Upper lobe of left lung (tissue), 6 donors: ENCODE data around the gene CALR3. TPM values are rescaled to one million over a fixed set of nuclear protein-coding genes. Genes with fewer than 3 reads are reported as not detected.

Source experiments
- ATAC-seq, 2 donors: fragments of 200-7000 bp; cut with Tn5 transposase; one replicate each; pipeline ENCODE4 v1.9.1; 2022; ENCODE audit warnings: mild to moderate bottlenecking in 2 of 2, moderate library complexity in 2 of 2; ENCODE audit not compliant: low FRiP score in 2 of 2
- DNase-seq, 2 donors: peaks; one replicate each; pipeline ENCODE4 v3.0.0-alpha.2; 2019 to 2020
- H3K27ac ChIP-seq, 4 donors: fragments of 200-600 bp; sonication (generic); one replicate each; pipeline ENCODE4 v1.5.1; 2016 to 2019
- H3K27me3 ChIP-seq, 4 donors: fragments of 200-600 bp; sonication (generic); one replicate each; pipeline ENCODE4 v1.5.1; 2017 to 2019
- H3K36me3 ChIP-seq, 4 donors: fragments of 200-600 bp; sonication (generic); one replicate each; pipeline ENCODE4 v1.5.1; 2016 to 2019
- H3K4me1 ChIP-seq, 4 donors: fragments of 200-600 bp; sonication (generic); one replicate each; pipeline ENCODE4 v1.5.1; 2018 to 2019
- H3K4me3 ChIP-seq, 4 donors: fragments of 200-600 bp; sonication (generic); one replicate each; pipeline ENCODE4 v1.5.1; 2017 to 2019; ENCODE audit warnings: mild to moderate bottlenecking in 2 of 4, moderate library complexity in 1 of 4
- H3K9me3 ChIP-seq, 4 donors: fragments of 200-600 bp; sonication (generic); one replicate each; pipeline ENCODE4 v1.5.1; 2018 to 2019
- CTCF ChIP-seq, 6 experiments: fragments of 450-650 bp in 4 of 6; fragments of 200-600 bp in 2 of 6; sonication (generic) in 2 of 6; IDR thresholded peaks; one replicate each; pipeline ENCODE4 v1.5.1; 2016 to 2019; ENCODE audit warnings: antibody characterized with exemption in 6 of 6
- EP300 ChIP-seq, 4 donors: sonication (generic); formaldehyde crosslinking; IDR thresholded peaks; one replicate each; pipeline ENCODE4 v1.5.1; 2017; ENCODE audit warnings: antibody characterized with exemption in 4 of 4, control low read depth in 2 of 4
- POLR2A ChIP-seq, 4 donors: fragments of 450-650 bp; IDR thresholded peaks; one replicate each; pipeline ENCODE4 v1.5.1; 2016 to 2017; ENCODE audit warnings: antibody characterized with exemption in 4 of 4, mild to moderate bottlenecking in 2 of 4
- POLR2AphosphoS5 ChIP-seq, 2 donors: sonication (generic); formaldehyde crosslinking; IDR thresholded peaks; one replicate each; pipeline ENCODE4 v1.5.1; 2017; ENCODE audit warnings: antibody characterized with exemption in 2 of 2
- WGBS, 2 donors: methylation state at CpG; one replicate each; pipeline ENCODE4 v1.1.5; 2017 to 2018; 5-methylcytosine and 5-hydroxymethylcytosine counted together
- small RNA-seq, 4 donors: library from RNA; depleted of rRNA; stranded (forward); fragments of <200 nt; gene quantifications; one replicate each; pipeline ENCODE3, GENCODE V24; 2016
- total RNA-seq, 6 donors: library from RNA; depleted of rRNA in 4 of 6; stranded (reverse); fragments of >200 nt in 4 of 6; gene quantifications; one replicate each; pipeline versions ENCODE4 v1.1.0 to v1.2.1, GENCODE V29; 2016 to 2021
- donor health status: DM: no; HTN: no; CAD: no; lungs with moderate emphysema.
- donor health status: DM: no; HTN: yes; CAD: no; lungs with severe emphysema.

Gene CALR3
- total RNA-seq, 6 donors from 2014 or later = not detected

GRCh38 chr19:16435238-16435917, 60.6 kb downstream of the CALR3 start:
- Histone ChIP-seq H3K9me3 (no peaks in the 10 kb centered on the region), H3K4me3 (no peak overlapping the region), H3K36me3 (peaks cover 0 to 82% (median 49%) of the 10 kb centered on the region in 4 donors), H3K4me1 (peaks cover 14 to 17% (median 16%) of the 10 kb centered on the region in 4 donors), H3K27me3 (no peaks in the 10 kb centered on the region), H3K27ac (peak overlapping the region; percentile 41 to 72 (median 56))
- TF ChIP-seq CTCF (IDR thresholded peaks at IDR 0.05) = no peak
- no peak for TF ChIP-seq EP300 (IDR thresholded peaks at IDR 0.05)
- TF ChIP-seq POLR2AphosphoS5 (IDR thresholded peaks at IDR 0.05) = no peak
- TF ChIP-seq POLR2A (IDR thresholded peaks at IDR 0.05) = no peak
- ATAC-seq (peak; percentile 64 to 84), DNase-seq (no peak)
- WGBS, 2 donors = 49 to 51% methylated on average over 11 of the region's 11 CpGs

DNA sequence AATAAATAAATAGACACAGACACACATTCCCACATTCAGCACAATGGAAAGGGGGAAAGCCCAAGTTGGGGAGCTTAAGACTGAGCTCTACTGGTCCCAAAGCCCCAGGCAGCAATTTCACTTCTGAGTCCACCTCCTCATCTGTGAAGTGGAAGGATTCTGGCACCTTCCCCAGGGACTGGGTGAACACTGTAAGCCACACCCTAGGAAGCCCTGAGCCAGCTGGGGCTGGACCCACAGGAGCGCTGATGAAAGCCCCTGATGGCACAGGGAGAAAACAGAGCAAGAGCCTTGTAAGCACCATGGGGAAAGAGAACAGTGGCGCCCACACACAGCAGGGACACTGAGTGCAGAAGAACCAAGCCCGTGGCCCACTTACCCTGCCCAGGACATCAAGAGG, 62.0 kb downstream of the CALR3 start:
- no peaks in the 10 kb centered on the region for H3K27me3 ChIP-seq
- no peak for ATAC-seq
- 89 to 95% methylated on average over 3 of the region's 3 CpGs for whole genome bisulfite sequencing, 2 donors
- no peak for TF ChIP-seq POLR2AphosphoS5 (IDR thresholded peaks at IDR 0.05)
- TF ChIP-seq POLR2A (IDR thresholded peaks at IDR 0.05) = no peak
- TF ChIP-seq EP300 (IDR thresholded peaks at IDR 0.05) = no peak
- no peak for TF ChIP-seq CTCF (IDR thresholded peaks at IDR 0.05)
- DNase-seq = peak in 1 of 2 donors; percentile 50
- H3K27ac ChIP-seq = no peak overlapping the region
- no peak overlapping the region for H3K4me3 ChIP-seq
- H3K4me1 ChIP-seq = peaks cover 14 to 24% (median 17%) of the 10 kb centered on the region in 4 donors
- peaks cover 0 to 76% (median 47%) of the 10 kb centered on the region in 4 donors for H3K36me3 ChIP-seq
- H3K9me3 ChIP-seq = no peaks in the 10 kb centered on the region

DNA sequence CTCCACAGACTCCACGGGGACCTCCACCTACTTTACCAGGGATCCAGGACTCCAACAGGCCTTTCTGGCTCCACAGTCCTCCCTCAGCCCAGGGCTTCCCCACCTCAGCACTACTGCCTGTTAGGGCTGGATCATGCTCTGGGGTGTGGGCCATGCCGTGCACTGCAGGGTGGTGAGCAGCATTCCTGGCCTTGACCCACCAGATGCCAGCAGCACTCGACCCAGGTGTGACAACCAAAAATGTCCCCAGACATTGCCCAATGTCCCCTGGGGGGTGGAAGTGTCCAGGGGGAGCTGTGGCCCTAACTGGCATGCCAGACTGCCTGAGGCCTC, 66.2 kb downstream of the CALR3 start:
- no peak overlapping the region for H3K4me3 ChIP-seq
- no peak overlapping the region for H3K27ac ChIP-seq
- TF ChIP-seq EP300 (IDR thresholded peaks at IDR 0.05) (no peak), POLR2AphosphoS5 (IDR thresholded peaks at IDR 0.05) (no peak), CTCF (IDR thresholded peaks at IDR 0.05) (no peak), POLR2A (IDR thresholded peaks at IDR 0.05) (no peak)
- H3K9me3 ChIP-seq = no peaks in the 10 kb centered on the region
- DNase-seq = no peak
- H3K36me3 ChIP-seq = peaks cover 0 to 80% (median 55%) of the 10 kb centered on the region in 4 donors
- peak in 1 of 2 donors; percentile 58 for ATAC-seq
- peaks cover 0 to 11% (median 7%) of the 10 kb centered on the region in 4 donors for H3K4me1 ChIP-seq
- 93% methylated on average over 3 of the region's 3 CpGs; no CpG with 5 or more reads in 1 of the 2 donors for WGBS, 2 donors
- no peaks in the 10 kb centered on the region for H3K27me3 ChIP-seq

DNA sequence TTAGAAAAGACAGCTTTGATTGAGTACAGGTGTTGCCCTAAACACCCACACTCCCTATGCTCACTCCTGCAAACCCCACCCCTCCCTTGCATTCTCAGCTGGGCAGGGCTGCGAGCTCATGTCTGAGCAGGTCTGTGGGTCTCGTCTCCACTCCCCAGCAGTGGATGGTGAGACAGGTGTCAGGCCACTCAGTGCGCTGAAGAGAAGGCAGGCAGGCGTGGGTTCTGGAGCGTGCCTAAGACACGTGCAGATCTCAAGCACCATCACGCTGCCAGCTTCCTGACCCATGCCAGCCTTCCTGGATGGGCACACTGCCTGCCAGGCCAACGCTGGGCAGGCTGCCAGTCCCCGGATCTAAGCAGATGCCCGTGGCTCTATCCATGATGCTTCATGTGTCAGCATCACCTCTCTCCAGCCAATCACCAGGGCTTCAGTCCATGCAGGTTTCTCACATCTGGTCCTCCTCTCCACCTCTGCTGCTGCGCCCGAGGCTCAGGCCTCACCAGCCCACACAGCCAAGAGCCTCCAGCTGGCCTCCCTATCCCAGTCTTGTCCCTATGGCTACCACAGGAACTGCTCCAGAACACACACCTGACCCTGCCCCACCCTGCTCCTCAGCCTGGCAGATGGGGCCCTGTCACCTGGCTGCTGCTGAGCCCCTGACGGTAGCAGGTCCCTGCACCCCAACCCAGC, 66.8 kb downstream of the CALR3 start:
- WGBS, 2 donors = 52 to 68% methylated on average over 7 to 11 of the region's 13 CpGs
- Histone ChIP-seq H3K9me3 (no peaks in the 10 kb centered on the region), H3K4me1 (peaks cover 0 to 11% (median 7%) of the 10 kb centered on the region in 4 donors), H3K36me3 (peaks cover 0 to 80% (median 54%) of the 10 kb centered on the region in 4 donors), H3K27ac (no peak overlapping the region), H3K4me3 (no peak overlapping the region), H3K27me3 (no peaks in the 10 kb centered on the region)
- ATAC-seq (peak; percentile 29 to 77), DNase-seq (peak; percentile 67 to 86)
- TF ChIP-seq CTCF (IDR thresholded peaks at IDR 0.05) (no peak), POLR2AphosphoS5 (IDR thresholded peaks at IDR 0.05) (no peak), EP300 (IDR thresholded peaks at IDR 0.05) (no peak), POLR2A (IDR thresholded peaks at IDR 0.05) (no peak)

Small RNA genes lying within 50 kb of the gene (small RNA-seq; reads per million reads assigned to genes)
- 0 reads per million in 4 donors for gene RN7SL146P

Other genes with a start within 250 kb of the CALR3 start
- 100 to 1,000 TPM in 2 of 6 donors, 10 to 100 TPM in 4; 26.2 to 298 (median 75.8) TPM for gene KLF2, start 171.3 kb downstream of the CALR3 start, total RNA-seq
- 10 to 100 TPM; 18.2 to 62.9 (median 33.2) TPM for gene EPS15L1, start 24.2 kb downstream of the CALR3 start, total RNA-seq
- gene C19orf44, start 227 bp upstream of the CALR3 start, total RNA-seq = 10 to 100 TPM in 1 of 6 donors, 1 to 10 TPM in 5; 4.3 to 26.2 (median 5.7) TPM
- 10 to 100 TPM; 10.8 to 38.6 (median 22.0) TPM for gene CHERP, start 46.3 kb upstream of the CALR3 start, total RNA-seq
- 10 to 100 TPM; 48.5 to 60.8 (median 53.2) TPM for gene SLC35E1, start 76.2 kb upstream of the CALR3 start, total RNA-seq
- gene MED26, start 132.0 kb upstream of the CALR3 start, total RNA-seq = 10 to 100 TPM; 12.6 to 26.5 (median 13.8) TPM
- gene SMIM7, start 164.0 kb upstream of the CALR3 start, total RNA-seq = 100 to 1,000 TPM in 1 of 6 donors, 10 to 100 TPM in 5; 71.8 to 129 (median 80.4) TPM
- gene TMEM38A, start 165.0 kb upstream of the CALR3 start, total RNA-seq = 1 to 10 TPM; 5.1 to 8.4 (median 5.9) TPM
- gene NWD1, start 223.7 kb upstream of the CALR3 start, total RNA-seq = 10 to 100 TPM in 1 of 6 donors, 1 to 10 TPM in 4, under 1 TPM in 1; 0.06 to 15.3 (median 2.3) TPM